ENCODE measurements around the gene OR5B3.

DNA sequence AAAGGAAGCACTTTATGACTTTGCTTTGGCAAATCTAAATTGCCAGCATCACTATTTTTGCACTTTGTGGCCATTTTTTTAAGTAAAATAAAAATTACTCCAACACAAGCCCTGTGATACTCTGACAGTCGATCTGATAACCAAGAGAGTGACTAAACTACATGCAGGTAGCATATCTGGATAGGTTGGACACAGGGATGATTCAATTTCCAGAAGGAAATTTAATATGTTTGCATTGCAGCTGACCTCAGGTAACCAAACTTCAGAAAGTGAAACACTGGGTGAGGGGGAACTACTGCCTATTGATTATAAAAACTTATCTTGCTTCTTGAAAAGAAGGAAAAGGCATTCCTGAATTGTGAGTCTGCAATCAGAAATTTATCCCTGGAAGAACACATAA, 13.9 kb downstream of the OR5B3 start:
- TF ChIP-seq, protein P1, sequence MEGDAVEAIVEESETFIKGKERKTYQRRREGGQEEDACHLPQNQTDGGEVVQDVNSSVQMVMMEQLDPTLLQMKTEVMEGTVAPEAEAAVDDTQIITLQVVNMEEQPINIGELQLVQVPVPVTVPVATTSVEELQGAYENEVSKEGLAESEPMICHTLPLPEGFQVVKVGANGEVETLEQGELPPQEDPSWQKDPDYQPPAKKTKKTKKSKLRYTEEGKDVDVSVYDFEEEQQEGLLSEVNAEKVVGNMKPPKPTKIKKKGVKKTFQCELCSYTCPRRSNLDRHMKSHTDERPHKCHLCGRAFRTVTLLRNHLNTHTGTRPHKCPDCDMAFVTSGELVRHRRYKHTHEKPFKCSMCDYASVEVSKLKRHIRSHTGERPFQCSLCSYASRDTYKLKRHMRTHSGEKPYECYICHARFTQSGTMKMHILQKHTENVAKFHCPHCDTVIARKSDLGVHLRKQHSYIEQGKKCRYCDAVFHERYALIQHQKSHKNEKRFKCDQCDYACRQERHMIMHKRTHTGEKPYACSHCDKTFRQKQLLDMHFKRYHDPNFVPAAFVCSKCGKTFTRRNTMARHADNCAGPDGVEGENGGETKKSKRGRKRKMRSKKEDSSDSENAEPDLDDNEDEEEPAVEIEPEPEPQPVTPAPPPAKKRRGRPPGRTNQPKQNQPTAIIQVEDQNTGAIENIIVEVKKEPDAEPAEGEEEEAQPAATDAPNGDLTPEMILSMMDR (IDR thresholded peaks at IDR 0.05; ENCODE audit: low read length), result no peak
- no peak for TF ChIP-seq EZH2 (IDR thresholded peaks at IDR 0.05; ENCODE audit: borderline replicate concordance, low read length)
